HepG2 (cell line): Measurements from ENCODE around the gene SMNDC1. TPM values are rescaled to one million over a fixed set of nuclear protein-coding genes. Genes with fewer than 3 reads are reported as not detected.

ENCODE experiments used
- ATAC-seq: fragments of 200-7000 bp; cut with Tn5 transposase; 3 replicates; pipeline ENCODE4 v1.9.1; 2020; ENCODE audit warnings: mild to moderate bottlenecking, moderate library complexity
- BruUV-seq: library from RNA; stranded (reverse); fragments of 400-500 nt; replicated peaks from 2 replicates; lab custom pipeline; 2021; lab: Mats Ljungman, UMichigan
- CTCF ChIA-PET: fragments of 300-600 bp; formaldehyde crosslinking; extraction: SDS; loops from one replicate; lab custom pipeline; 2021; ENCODE audit warnings: low total read pairs, inconsistent platforms, low intra/inter-chr PET ratio; lab: Yijun Ruan, JAX
- POLR2A ChIA-PET: fragments of 350-600 bp; sonication (Branson Sonifier 250); formaldehyde crosslinking; loops from one replicate; lab custom pipeline; 2020; ENCODE audit warnings: antibody characterized with exemption, inconsistent platforms; lab: Yijun Ruan, JAX
- DNase-seq: peaks from one replicate; pipeline ENCODE4 v3.0.0-alpha.2; 2015; ENCODE audit warnings: low spot score
- FAIRE-seq: peaks from 3 replicates; lab custom pipeline; 2011; peaks lifted over from hg19 to GRCh38; lab: Jason Lieb, UNC
- H2AFZ ChIP-seq: one replicate; pipeline ENCODE4 v1.6.1; 2011; ENCODE audit warnings: low read length, inconsistent platforms
- H3K27ac ChIP-seq: fragments of 300-600 bp; 3 replicates; pipeline ENCODE4 v1.8.0; 2011; ENCODE audit warnings: mixed run types, mild to moderate bottlenecking, mixed read lengths, low read length, inconsistent platforms; ENCODE audit not compliant: insufficient read depth; ENCODE audit errors: extremely low read length
- H3K27me3 ChIP-seq, 2 experiments: fragments of 200-600 bp in 1 of 2; 2 replicates in 1 of 2; 3 replicates in 1 of 2; pipeline versions ENCODE4 v1.6.0 to v1.8.0; 2011; ENCODE audit warnings: low read length in 2 of 2, mild to moderate bottlenecking in 2 of 2, moderate library complexity in 2 of 2, inconsistent platforms in 1 of 2; ENCODE audit not compliant: insufficient read depth in 2 of 2, control insufficient read depth in 1 of 2
- H3K36me3 ChIP-seq, 2 experiments: fragments of 200-600 bp in 1 of 2; replicated peaks in 1 of 2; 2 replicates in 1 of 2; 3 replicates in 1 of 2; pipeline versions ENCODE4 v1.5.1 to v1.8.0; 2011; ENCODE audit warnings: low read length in 2 of 2, inconsistent platforms in 1 of 2; ENCODE audit not compliant: insufficient read depth in 2 of 2, control insufficient read depth in 1 of 2
- H3K4me1 ChIP-seq: 2 replicates; pipeline ENCODE4 v1.5.1; 2012; ENCODE audit warnings: low read length, inconsistent platforms; ENCODE audit not compliant: insufficient read depth
- H3K4me2 ChIP-seq: 2 replicates; pipeline ENCODE4 v1.6.0; 2011; ENCODE audit warnings: low read depth, low read length, inconsistent platforms
- H3K4me3 ChIP-seq, 3 experiments: fragments of 200-600 bp in 1 of 3; sonication (generic), shearing (Covaris generic) in 1 of 3; replicated peaks in 1 of 3; 2 replicates each; pipeline ENCODE4 v1.5.1; 2011 to 2016; ENCODE audit warnings: low read length in 3 of 3, inconsistent platforms in 2 of 3, low read depth in 2 of 3, mild to moderate bottlenecking in 2 of 3, control low read depth in 1 of 3, mixed read lengths in 1 of 3; ENCODE audit not compliant: insufficient read depth in 1 of 3
- H3K79me2 ChIP-seq: one replicate; pipeline ENCODE4 v1.6.1; 2011; ENCODE audit warnings: low read length, inconsistent platforms; ENCODE audit not compliant: insufficient read depth
- H3K9ac ChIP-seq: 2 replicates; pipeline ENCODE4 v1.6.0; 2011; ENCODE audit warnings: mild to moderate bottlenecking, low read depth, low read length, inconsistent platforms; ENCODE audit not compliant: insufficient read depth
- H3K9me3 ChIP-seq: 2 replicates; pipeline ENCODE4 v1.5.1; 2012; ENCODE audit warnings: mild to moderate bottlenecking, low read length
- H4K20me1 ChIP-seq: 2 replicates; pipeline ENCODE4 v1.6.0; 2011; ENCODE audit warnings: inconsistent platforms, mild to moderate bottlenecking, low read length, moderate library complexity; ENCODE audit not compliant: insufficient read depth
- AKAP8 ChIP-seq: sonication (generic); formaldehyde crosslinking; IDR thresholded peaks from 2 replicates; pipeline ENCODE4 v1.5.1; 2020; ENCODE audit warnings: mild to moderate bottlenecking, missing genetic modification reagents
- MBD4 ChIP-seq: IDR thresholded peaks from 2 replicates; pipeline ENCODE4 v1.6.1; 2012; ENCODE audit warnings: low read length, inconsistent platforms, borderline replicate concordance
- MEIS2 ChIP-seq: sonication (generic); formaldehyde crosslinking; IDR thresholded peaks from 2 replicates; pipeline ENCODE4 v1.9.0; 2021; ENCODE audit warnings: mild to moderate bottlenecking, missing genetic modification reagents
- NCOA5 ChIP-seq: sonication (generic); formaldehyde crosslinking; IDR thresholded peaks from 2 replicates; pipeline ENCODE4 v1.4.0; 2020; ENCODE audit warnings: missing genetic modification reagents
- NFE2 ChIP-seq: sonication (generic); formaldehyde crosslinking; IDR thresholded peaks from 2 replicates; pipeline ENCODE4 v1.4.0; 2020; ENCODE audit warnings: missing genetic modification reagents
- PHF21A ChIP-seq: sonication (generic); formaldehyde crosslinking; IDR thresholded peaks from 2 replicates; pipeline ENCODE4 v1.5.0; 2020; ENCODE audit warnings: mild to moderate bottlenecking, missing genetic modification reagents
- STAT5B ChIP-seq: sonication (generic); formaldehyde crosslinking; IDR thresholded peaks from 2 replicates; pipeline ENCODE4 v1.4.0; 2020; ENCODE audit warnings: missing genetic modification reagents
- TMF1 ChIP-seq: sonication (generic); formaldehyde crosslinking; IDR thresholded peaks from 2 replicates; pipeline ENCODE4 v1.8.1; 2022; ENCODE audit warnings: low read depth, missing genetic modification reagents
- ZBTB7B ChIP-seq: sonication (generic); formaldehyde crosslinking; IDR thresholded peaks from 2 replicates; pipeline ENCODE4 v1.4.0; 2020; ENCODE audit warnings: missing genetic modification reagents
- ZKSCAN8 ChIP-seq: IDR thresholded peaks from 2 replicates; pipeline ENCODE4 v1.6.1; 2016; ENCODE audit warnings: borderline replicate concordance, missing genetic modification reagents, missing compliant biosample characterization
- ZNF160 ChIP-seq: sonication (generic); formaldehyde crosslinking; IDR thresholded peaks from 2 replicates; pipeline ENCODE4 v1.8.0; 2022; ENCODE audit warnings: mild to moderate bottlenecking, inconsistent platforms, missing genetic modification reagents
- ZNF280B ChIP-seq: sonication (generic); formaldehyde crosslinking; IDR thresholded peaks from 2 replicates; pipeline ENCODE4 v1.5.0; 2020; ENCODE audit warnings: missing genetic modification reagents, mild to moderate bottlenecking, borderline replicate concordance
- ZNF335 ChIP-seq: sonication (generic); formaldehyde crosslinking; IDR thresholded peaks from 2 replicates; pipeline ENCODE4 v1.4.0; 2020; ENCODE audit warnings: missing genetic modification reagents
- ZNF567 ChIP-seq: sonication (generic); formaldehyde crosslinking; IDR thresholded peaks from 2 replicates; pipeline ENCODE4 v1.8.1; 2023; ENCODE audit warnings: mild to moderate bottlenecking, missing genetic modification reagents, borderline replicate concordance
- ZNF687 ChIP-seq: sonication (generic); formaldehyde crosslinking; IDR thresholded peaks from 2 replicates; pipeline ENCODE4 v1.5.1; 2020; ENCODE audit warnings: mild to moderate bottlenecking, missing genetic modification reagents, moderate library complexity
- ZNF737 ChIP-seq: sonication (generic); formaldehyde crosslinking; IDR thresholded peaks from 2 replicates; pipeline ENCODE4 v1.5.0; 2020; ENCODE audit warnings: missing genetic modification reagents, mild to moderate bottlenecking, borderline replicate concordance
- ZNF792 ChIP-seq: IDR thresholded peaks from 2 replicates; pipeline ENCODE4 v1.6.1; 2016
- WGBS: methylation state at CpG from one replicate; pipeline ENCODE4 v1.1.6; 2017; ENCODE audit warnings: low lambda C conversion rate; 5-methylcytosine and 5-hydroxymethylcytosine counted together
- in situ Hi-C: cut with HindIII; loops from 2 replicates; pipeline ENCODE4 v1.10.0; 2017; ENCODE audit warnings: low pct_unique_long_range_greater_than_20kb; ENCODE audit not compliant: extremely low pct_ligation_motif_present
- intact Hi-C: fragments of 100-400 bp; cut with micrococcal nuclease; formaldehyde crosslinking; loops from one replicate; pipeline ENCODE4 v1.10.0; 2022; ENCODE audit not compliant: unreplicated experiment
- polyA plus RNA-seq, 8 experiments: library from polyadenylated mRNA; depleted of rRNA in 3 of 8; stranded (reverse) in 7 of 8; unstranded in 1 of 8; fragments of >200 nt; fragmentation: Illumina TruSeq in 4 of 8; extraction: Trizol in 4 of 8; gene quantifications; 2 replicates each; pipeline versions ENCODE4 v1.2.1 to v1.2.3, GENCODE V29; 2011 to 2016; ENCODE audit warnings: low read depth in 4 of 8, missing spikeins in 1 of 8, mixed read lengths in 1 of 8; ENCODE audit not compliant: insufficient read depth in 1 of 8
- total RNA-seq, 5 experiments: library from RNA; depleted of rRNA; stranded (reverse); fragments of >200 nt; fragmentation: Illumina TruSeq; extraction: Trizol; gene quantifications; 2 replicates each; pipeline ENCODE4 v1.2.3, GENCODE V29; 2016; ENCODE audit warnings: low read depth in 1 of 5

SMNDC1 gene
- total and polyA plus RNA-seq, 2 of the 13 experiments (the other 11 are each of a cell fraction or from before 2014, with no cell fraction given): 7.8 to 8.9 TPM

DNA sequence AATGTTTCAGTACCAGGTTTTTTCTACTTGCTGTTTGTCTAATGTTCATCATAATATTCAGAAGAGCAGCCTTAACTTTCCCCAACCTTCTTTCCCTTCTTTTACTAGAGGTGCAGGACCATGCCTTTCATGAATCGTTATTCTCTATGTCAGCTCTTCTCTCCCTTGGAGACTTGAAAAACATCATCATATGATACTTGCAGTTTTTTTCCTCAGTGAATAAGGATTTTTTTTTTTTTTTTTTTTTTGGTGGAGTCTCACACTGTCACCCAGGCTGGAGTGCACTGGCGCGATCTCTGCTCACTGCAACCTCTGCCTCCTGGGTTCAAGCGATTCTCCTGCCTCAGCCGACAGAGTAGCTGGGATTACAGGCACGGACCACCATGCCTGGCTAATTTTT is 30.1 kb downstream of the SMNDC1 start:
- H3K36me3 ChIP-seq: no peaks in the 10 kb centered on the region; a peak in 4 of 5 replicates
- H3K9ac ChIP-seq: no peak overlapping the region
- H3K9me3 ChIP-seq: no peaks in the 10 kb centered on the region
- no peak for ATAC-seq
- H2AFZ ChIP-seq: no peak overlapping the region
- ChIA-PET CTCF (no interaction called here), POLR2A (interaction anchor here (0.6 to 1.8 kb wide), 2 partner anchors 30 to 152 kb away, joined by 3 read pairs; partner anchors contain the start of gene SMNDC1)
- no TSS peak for BruUV-seq
- in situ Hi-C loops (no loop called here), intact Hi-C loops (no loop called here)
- H3K27ac ChIP-seq: no peak overlapping the region
- peaks cover 10% of the 10 kb centered on the region for H3K79me2 ChIP-seq
- H3K4me1 ChIP-seq: peaks cover 40% of the 10 kb centered on the region
- over 99% methylated on average over 6 of the region's 6 CpGs for WGBS
- TF ChIP-seq ZKSCAN8 (CRISPR knock-in tag): no peak
- TF ChIP-seq MBD4: no peak
- TF ChIP-seq ZBTB7B (CRISPR knock-in tag): no peak
- no peak for TF ChIP-seq ZNF737
- no peak for TF ChIP-seq ZNF335 (CRISPR knock-in tag)
- TF ChIP-seq ZNF160 (CRISPR knock-in tag): no peak
- no peak for TF ChIP-seq NCOA5
- no peak for TF ChIP-seq ZNF687 (CRISPR knock-in tag)
- TF ChIP-seq STAT5B: no peak
- TF ChIP-seq MEIS2 (CRISPR knock-in tag): no peak
- TF ChIP-seq ZNF567 (CRISPR knock-in tag): no peak
- no peak for TF ChIP-seq TMF1 (CRISPR knock-in tag)
- no peak for TF ChIP-seq AKAP8 (CRISPR knock-in tag)
- no peak for TF ChIP-seq NFE2 (CRISPR knock-in tag)
- no peak for TF ChIP-seq PHF21A (CRISPR knock-in tag)
- no peak for TF ChIP-seq ZNF792 (CRISPR knock-in tag)
- no peak for TF ChIP-seq ZNF280B (CRISPR knock-in tag)
- no peak for DNase-seq
- H3K4me3 ChIP-seq: no peak overlapping the region
- no peaks in the 10 kb centered on the region; a peak in 1 of 5 replicates for H3K27me3 ChIP-seq
- peaks cover 10% of the 10 kb centered on the region; the same call in 1 of the 2 replicates for H4K20me1 ChIP-seq
- FAIRE-seq: no peak
- no peak overlapping the region for H3K4me2 ChIP-seq
